Omental fat pad (tissue), 4 donors: ENCODE data around the gene SLC16A4. TPM values are rescaled to one million over a fixed set of nuclear protein-coding genes. Genes with fewer than 3 reads are reported as not detected.
"Not testable (repeated sequence)": the region's sequence is repeated elsewhere in the genome, so short reads cannot be mapped to it uniquely, and the experiment has no call there.

ENCODE experiments used
- ATAC-seq: fragments of 150-250 bp; one replicate; pipeline ENCODE4 v1.9.1; 2016; ENCODE audit warnings: mild to moderate bottlenecking, moderate library complexity; ENCODE audit not compliant: low FRiP score
- DNase-seq: peaks from one replicate; pipeline ENCODE4 v3.0.0-alpha.2; 2019; ENCODE audit warnings: low spot score
- total RNA-seq, 4 donors: library from RNA; depleted of rRNA; stranded (reverse); fragments of >200 nt; gene quantifications; one replicate each; pipeline ENCODE4 v1.1.0, GENCODE V29; 2016
- TF ChIP-seq, protein P1 (sequence below), 3 donors: fragments of 450-650 bp; IDR thresholded peaks; one replicate each; pipeline ENCODE4 v1.5.1; 2016 to 2017; ENCODE audit warnings: antibody characterized with exemption in 3 of 3, mild to moderate bottlenecking in 3 of 3, moderate library complexity in 2 of 3

SLC16A4 gene
- total RNA-seq, 4 donors from 2014 or later: 9.1 to 19.8 (median 9.7) TPM

DNA sequence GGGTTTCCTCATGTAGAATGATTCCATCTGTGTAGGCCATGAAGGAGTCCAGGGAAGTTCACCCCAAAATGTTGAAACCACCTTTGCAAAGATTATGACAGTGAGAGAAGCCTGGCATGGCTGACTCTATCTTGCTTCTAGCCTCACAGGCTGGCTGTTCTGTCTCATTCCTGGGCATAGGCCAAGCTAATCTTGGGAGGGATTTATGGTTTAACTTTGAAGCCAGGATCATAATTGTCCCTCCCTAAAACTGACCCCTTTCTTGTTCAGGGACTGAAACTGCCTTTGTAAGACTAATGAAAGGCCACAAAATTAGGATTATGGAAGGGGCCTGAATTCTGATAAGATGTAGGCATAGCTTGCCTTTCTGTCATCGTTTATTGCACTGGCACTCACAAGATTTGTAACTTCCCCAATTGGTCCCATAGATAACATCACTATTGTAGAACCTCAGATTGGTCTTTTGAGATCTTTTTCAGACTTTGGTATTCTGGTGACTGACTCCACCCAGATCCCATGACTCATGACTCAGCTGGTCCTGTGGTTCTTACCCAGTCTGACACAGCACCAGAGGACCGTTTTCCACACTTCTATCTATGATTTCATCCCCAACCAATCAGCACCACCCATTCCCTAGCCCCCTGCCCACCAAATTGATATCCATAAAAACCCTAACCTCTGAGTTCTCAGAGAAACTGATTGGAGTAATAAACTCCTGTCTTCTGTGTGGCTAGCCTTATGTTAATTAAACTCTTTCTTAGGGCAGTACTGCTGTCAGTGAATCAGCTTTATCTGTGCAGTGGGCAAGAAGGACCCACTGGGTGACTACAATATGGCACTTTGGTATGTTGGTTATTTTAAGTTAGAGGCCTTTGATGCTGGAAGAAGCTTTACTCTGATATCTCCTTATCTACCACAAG is 30.3 kb upstream of the SLC16A4 start:
- DNase-seq: no peak
- TF ChIP-seq, protein P1, sequence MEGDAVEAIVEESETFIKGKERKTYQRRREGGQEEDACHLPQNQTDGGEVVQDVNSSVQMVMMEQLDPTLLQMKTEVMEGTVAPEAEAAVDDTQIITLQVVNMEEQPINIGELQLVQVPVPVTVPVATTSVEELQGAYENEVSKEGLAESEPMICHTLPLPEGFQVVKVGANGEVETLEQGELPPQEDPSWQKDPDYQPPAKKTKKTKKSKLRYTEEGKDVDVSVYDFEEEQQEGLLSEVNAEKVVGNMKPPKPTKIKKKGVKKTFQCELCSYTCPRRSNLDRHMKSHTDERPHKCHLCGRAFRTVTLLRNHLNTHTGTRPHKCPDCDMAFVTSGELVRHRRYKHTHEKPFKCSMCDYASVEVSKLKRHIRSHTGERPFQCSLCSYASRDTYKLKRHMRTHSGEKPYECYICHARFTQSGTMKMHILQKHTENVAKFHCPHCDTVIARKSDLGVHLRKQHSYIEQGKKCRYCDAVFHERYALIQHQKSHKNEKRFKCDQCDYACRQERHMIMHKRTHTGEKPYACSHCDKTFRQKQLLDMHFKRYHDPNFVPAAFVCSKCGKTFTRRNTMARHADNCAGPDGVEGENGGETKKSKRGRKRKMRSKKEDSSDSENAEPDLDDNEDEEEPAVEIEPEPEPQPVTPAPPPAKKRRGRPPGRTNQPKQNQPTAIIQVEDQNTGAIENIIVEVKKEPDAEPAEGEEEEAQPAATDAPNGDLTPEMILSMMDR (IDR thresholded peaks at IDR 0.05): no peak
- peak; percentile 66 for ATAC-seq

DNA sequence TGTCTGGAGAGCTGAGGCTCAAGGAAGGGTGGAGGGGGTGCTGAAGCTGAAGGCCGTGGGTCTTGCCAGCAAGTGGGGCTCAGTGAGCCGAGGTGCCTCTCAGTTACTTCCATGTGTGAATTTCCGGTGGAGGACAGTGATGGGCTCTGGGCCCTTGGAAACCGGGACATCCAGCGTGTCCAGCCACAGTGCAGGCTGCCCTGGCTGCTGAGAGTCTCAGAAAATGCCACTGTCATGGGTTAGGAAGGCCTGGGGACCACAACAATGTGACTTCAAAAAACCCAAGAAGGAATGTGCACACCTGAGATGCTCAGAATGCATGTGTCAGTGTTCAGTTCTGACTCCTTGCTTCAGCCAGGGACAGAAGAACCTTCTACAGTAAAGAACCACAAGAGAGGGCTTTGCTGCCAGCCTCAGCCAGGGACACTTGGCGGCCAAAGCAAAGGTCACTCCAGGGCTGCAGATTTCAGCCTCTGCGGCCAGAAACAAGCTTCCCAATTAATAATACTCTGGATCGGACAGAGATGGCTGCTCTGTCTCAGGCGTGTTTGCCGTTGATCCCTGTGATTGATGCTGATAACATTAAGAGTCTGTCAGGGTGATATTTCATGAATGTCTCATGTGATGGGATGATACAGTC is 29.3 kb upstream of the SLC16A4 start:
- no peak for DNase-seq
- TF ChIP-seq, protein P1 (IDR thresholded peaks at IDR 0.05): no peak
- no peak for ATAC-seq

DNA sequence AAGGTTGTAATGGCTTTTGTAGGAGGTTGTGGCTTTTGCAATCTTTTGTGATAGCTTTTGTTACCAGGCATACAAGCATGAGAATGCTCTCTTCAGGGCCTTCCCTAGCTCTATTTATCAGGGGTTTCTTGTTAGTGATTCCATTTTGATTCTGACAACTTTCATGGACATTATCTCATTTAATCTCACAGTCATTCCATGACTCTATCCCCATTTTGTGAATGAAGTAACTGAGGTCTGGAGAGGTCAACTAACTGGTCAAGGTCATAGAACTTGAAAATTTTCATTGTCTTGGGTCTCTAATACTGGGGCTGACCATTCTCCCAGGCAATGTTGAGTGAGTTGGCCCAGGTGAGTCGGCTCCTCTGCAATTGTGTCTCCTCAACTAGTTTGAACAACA is 27.9 kb upstream of the SLC16A4 start:
- TF ChIP-seq, protein P1 (IDR thresholded peaks at IDR 0.05): no peak
- no peak for ATAC-seq
- no peak for DNase-seq

DNA sequence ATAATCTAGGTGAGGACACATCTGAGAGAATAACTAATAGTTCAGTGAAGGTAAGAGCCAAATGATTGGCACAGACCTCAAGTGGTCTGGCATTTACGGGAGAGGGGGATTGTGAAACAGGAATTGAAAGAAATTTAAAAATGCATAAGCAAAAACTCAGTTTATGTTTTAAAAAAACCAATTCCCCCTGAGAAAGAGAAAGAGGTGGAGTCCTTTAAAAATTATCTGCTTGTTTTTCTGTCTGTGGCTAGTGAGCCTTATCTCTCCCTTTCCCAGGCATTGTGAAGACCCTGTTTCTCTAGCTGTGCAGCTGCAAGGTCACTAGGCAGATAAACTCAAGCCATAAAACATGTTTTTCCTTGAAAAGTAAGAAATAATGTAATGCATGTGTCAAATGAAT is 22.2 kb upstream of the SLC16A4 start:
- not testable (repeated sequence) for DNase-seq

DNA sequence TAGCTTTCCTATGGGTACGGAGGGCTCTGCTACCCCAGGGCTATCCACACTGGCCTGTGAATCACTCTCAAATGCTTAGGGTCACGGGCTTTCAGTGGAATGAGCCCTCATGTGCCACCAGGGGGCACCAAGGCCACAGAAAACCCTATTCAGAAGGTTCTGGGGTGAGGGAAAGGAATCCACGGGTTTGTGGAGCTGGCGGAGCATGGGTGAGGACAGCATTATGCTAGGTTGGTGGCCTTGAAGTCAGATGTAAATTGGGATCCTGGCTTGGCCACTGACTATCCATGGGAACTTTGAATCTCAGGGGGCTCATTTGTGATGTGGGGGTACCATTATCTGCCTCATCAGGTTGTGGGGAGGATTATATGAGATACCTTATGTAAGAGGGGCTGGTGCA is 21.8 kb upstream of the SLC16A4 start:
- ATAC-seq (peak; percentile 85), DNase-seq (peak; percentile 39)
- TF ChIP-seq, protein P1 (IDR thresholded peaks at IDR 0.05): peak in 1 of 3 donors; percentile 43

More for the DNA sequence above, 22.2 kb upstream of the SLC16A4 start:
- not testable (repeated sequence) for ATAC-seq

DNA sequence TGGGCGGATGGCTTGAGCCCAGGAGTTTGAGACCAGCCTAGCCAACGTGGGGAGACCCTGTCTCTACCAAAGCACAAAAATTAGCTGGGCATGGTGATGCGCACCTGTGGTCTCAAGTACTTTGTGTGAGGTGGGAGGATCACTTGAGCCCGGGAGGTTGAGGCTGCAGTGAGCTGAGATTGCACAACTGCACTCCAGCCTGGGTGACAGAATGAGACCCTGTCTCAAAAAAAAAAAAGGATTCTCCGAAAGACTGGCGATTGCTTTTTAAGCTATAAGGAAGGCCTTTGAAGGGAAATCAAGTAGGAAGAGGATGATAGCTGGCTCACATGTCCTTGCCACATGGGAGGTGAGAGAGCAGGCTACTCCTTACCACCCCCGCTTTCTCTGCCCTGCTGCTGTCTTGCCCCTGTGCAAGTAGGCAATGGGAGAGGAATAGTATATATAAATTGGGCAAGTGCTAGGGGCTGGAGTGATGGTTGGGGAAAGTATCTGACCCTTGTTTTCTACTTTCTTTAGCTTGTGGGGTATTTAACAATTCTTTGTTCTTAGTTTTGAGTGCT is 20.4 kb upstream of the SLC16A4 start:
- DNase-seq (no peak), ATAC-seq (no peak)
- TF ChIP-seq, protein P1 (IDR thresholded peaks at IDR 0.05): no peak

DNA sequence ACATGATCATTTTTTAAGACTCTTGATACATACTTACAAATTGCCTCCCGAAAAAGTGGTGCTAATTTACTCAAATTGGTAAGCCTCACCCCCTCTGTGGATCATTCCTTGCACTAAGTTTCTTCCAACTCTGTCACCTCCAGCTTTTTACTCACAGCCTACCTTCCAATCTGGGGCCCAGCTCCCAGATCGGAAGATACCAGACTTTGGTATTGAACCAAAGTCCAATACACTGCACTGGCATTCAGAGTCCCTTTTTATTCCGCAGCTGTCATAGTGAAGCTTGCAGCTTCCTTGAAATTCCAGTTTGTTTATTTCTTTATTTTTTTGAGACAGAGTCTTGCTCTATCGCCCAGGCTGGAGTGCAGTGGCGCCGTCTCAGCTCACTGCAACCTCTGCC is 18.5 kb upstream of the SLC16A4 start:
- DNase-seq (no peak), ATAC-seq (no peak)
- TF ChIP-seq, protein P1 (IDR thresholded peaks at IDR 0.05): no peak
